Left ventricle myocardium inferior (tissue), 1 donor: Measurements from ENCODE around the gene CPO. TPM values are rescaled to one million over a fixed set of nuclear protein-coding genes. Genes with fewer than 3 reads are reported as not detected.

ENCODE experiments used
- DNase-seq: peaks from one replicate; pipeline ENCODE4 v3.0.0-alpha.2; 2020
- H3K27ac ChIP-seq: fragments of 200-600 bp; replicated peaks from 2 replicates; pipeline ENCODE4 v1.8.0; 2021
- H3K27me3 ChIP-seq: fragments of 200-600 bp; 2 replicates; pipeline ENCODE4 v1.8.0; 2021; ENCODE audit warnings: low read depth
- H3K36me3 ChIP-seq: fragments of 200-600 bp; 2 replicates; pipeline ENCODE4 v1.8.0; 2021
- H3K4me1 ChIP-seq: fragments of 200-600 bp; 2 replicates; pipeline ENCODE4 v1.8.0; 2021
- H3K4me3 ChIP-seq: fragments of 200-600 bp; 2 replicates; pipeline ENCODE4 v1.8.0; 2021; ENCODE audit warnings: mild to moderate bottlenecking, moderate library complexity
- H3K9me3 ChIP-seq: fragments of 200-600 bp; replicated peaks from 2 replicates; pipeline ENCODE4 v1.8.0; 2021
- CTCF ChIP-seq: fragments of 200-600 bp; IDR thresholded peaks from 2 replicates; pipeline ENCODE4 v1.8.0; 2021; ENCODE audit warnings: antibody characterized with exemption, mild to moderate bottlenecking, borderline replicate concordance
- intact Hi-C: fragments of 100-400 bp; cut with micrococcal nuclease; formaldehyde crosslinking; loops from one replicate; pipeline ENCODE4 v1.11.0; 2022
- total RNA-seq: library from RNA; stranded (reverse); fragmentation: NEBNext Ultra II Directional; extraction: Animal tissue kit (Norgen Biotek cat#: 25700); gene quantifications from one replicate; pipeline ENCODE4 v1.2.1, GENCODE V29; 2021
- donor health status: DM: no; HTN: yes; CAD: no; lungs with severe emphysema.

Gene CPO
- total RNA-seq, 1 donor from 2014 or later, result 0.25 TPM

DNA sequence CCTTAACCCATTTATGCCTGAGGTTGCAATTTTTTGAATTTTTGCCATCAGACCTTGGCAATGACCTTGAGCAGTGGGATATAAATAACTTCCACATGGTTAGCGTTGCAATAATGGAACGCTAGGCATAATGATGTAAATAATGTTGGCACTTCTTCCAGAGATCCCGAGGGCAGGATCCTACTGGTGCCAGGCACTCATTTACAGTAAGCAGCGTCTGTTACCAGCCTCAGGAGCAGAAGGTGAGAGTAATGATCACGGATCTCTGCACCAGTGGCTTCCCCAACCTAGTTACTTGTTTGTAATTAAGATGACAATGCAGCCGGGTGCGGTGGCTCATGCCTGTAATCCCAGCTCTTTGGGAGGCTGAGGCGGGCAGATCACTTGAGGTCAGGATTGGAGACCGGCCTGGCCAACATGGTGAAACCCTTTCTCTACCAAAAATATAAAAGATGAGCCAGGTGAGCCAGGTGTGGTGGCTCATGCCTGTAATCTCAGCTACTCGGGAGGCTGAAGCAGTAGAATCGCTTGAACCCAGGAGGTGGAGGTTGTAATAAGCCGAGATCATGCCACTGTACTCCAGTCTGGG is 41.9 kb downstream of the CPO start:
- DNase-seq, result no peak
- no peaks in the 10 kb centered on the region for H3K27me3 ChIP-seq
- intact Hi-C loops, result loop anchor here (2.0 to 10.0 kb wide), 3 partner anchors 176 to 494 kb away; partner anchors contain the start of gene KLF7
- peak overlapping the region; percentile 33 for H3K27ac ChIP-seq
- TF ChIP-seq CTCF, result no peak
- H3K4me1 ChIP-seq, result peaks cover 28% of the 10 kb centered on the region
- no peaks in the 10 kb centered on the region for H3K9me3 ChIP-seq
- H3K4me3 ChIP-seq, result no peak overlapping the region
- H3K36me3 ChIP-seq, result no peaks in the 10 kb centered on the region

GRCh38 chr2:206981739-206982340 is 42.5 kb downstream of the CPO start:
- H3K4me1 ChIP-seq, result peaks cover 28% of the 10 kb centered on the region
- intact Hi-C loops, result loop anchor here (2.0 to 10.0 kb wide), 3 partner anchors 177 to 493 kb away; partner anchors contain the start of gene KLF7
- DNase-seq, result peak; percentile 73
- H3K27ac ChIP-seq, result no peak overlapping the region
- no peaks in the 10 kb centered on the region for H3K9me3 ChIP-seq
- no peaks in the 10 kb centered on the region for H3K36me3 ChIP-seq
- TF ChIP-seq CTCF, result peak; percentile 92
- no peak overlapping the region for H3K4me3 ChIP-seq
- no peaks in the 10 kb centered on the region for H3K27me3 ChIP-seq

DNA sequence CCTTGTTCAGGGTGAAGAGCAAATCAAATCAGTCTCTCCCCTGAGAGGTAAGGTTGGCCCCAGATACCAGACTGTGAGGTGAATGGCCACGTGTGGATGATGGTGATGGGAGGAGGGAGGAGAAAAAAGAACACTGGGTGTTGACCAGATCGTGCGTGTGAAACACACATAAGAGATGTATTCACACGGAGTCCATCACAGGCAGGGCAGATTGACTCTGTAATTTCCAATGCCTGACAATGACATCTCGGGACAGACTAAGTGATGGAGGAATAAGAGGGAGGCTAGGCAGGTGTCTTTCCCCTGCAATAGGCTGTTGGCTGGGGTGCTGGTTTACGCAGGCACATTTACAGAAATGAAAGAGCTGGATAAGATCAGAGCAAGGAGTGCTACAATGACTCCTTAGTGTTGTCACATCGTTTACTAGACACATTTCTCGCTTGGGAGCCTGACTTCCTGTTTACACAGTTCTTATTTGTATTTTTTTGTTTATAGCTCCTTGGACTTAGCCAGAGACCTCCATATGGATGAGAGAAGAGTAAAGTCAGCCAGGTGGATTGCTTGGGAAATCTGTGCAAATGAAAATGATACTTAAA is 43.1 kb downstream of the CPO start:
- no peak for DNase-seq
- no peak overlapping the region for H3K4me3 ChIP-seq
- intact Hi-C loops, result loop anchor here (10.0 kb wide), 2 partner anchors 178 to 182 kb away; partner anchors contain the start of gene KLF7
- no peaks in the 10 kb centered on the region for H3K36me3 ChIP-seq
- TF ChIP-seq CTCF, result no peak
- H3K9me3 ChIP-seq, result no peaks in the 10 kb centered on the region
- H3K4me1 ChIP-seq, result peaks cover 28% of the 10 kb centered on the region
- H3K27me3 ChIP-seq, result no peaks in the 10 kb centered on the region
- peak overlapping the region; percentile 17 for H3K27ac ChIP-seq

DNA sequence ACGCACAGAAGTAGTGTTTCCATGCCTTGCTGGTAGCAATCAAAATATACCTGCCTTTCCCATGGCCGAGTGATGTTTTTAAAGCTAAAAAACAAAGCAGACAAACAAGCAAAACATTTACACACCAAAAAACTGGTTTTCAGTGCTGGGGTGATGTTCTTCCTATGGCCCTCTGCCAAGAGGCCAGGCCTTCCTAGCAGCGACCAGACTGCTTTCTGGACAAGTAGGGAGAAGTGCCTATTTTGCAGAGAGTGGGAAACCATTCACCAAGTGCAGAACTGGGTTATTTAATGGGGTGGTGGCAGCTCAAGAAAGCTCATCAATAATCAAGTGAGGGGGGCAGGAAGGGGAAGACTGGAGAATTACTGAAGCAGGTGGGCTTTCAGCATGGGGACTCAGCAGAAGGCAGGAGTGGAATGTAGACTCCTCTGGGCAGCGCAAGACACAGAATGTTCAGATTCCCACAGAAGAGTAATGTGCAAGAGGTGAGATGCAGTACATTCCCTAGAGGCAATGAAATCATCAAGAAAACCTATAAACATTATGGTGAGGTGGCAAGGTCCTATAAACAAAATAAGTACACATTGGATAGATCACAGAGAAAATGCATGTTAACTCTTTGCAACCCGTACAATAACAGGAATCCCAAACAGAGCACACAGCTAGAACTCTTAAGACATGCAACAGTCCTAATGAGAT is 44.0 kb downstream of the CPO start:
- H3K27ac ChIP-seq, result peak overlapping the region; percentile 17
- H3K36me3 ChIP-seq, result no peaks in the 10 kb centered on the region
- no peak for TF ChIP-seq CTCF
- DNase-seq, result no peak
- intact Hi-C loops, result loop anchor here (10.0 kb wide), 2 partner anchors 179 to 181 kb away; partner anchors contain the start of gene KLF7
- no peaks in the 10 kb centered on the region for H3K27me3 ChIP-seq
- H3K9me3 ChIP-seq, result no peaks in the 10 kb centered on the region
- no peak overlapping the region for H3K4me3 ChIP-seq
- H3K4me1 ChIP-seq, result peaks cover 28% of the 10 kb centered on the region

DNA sequence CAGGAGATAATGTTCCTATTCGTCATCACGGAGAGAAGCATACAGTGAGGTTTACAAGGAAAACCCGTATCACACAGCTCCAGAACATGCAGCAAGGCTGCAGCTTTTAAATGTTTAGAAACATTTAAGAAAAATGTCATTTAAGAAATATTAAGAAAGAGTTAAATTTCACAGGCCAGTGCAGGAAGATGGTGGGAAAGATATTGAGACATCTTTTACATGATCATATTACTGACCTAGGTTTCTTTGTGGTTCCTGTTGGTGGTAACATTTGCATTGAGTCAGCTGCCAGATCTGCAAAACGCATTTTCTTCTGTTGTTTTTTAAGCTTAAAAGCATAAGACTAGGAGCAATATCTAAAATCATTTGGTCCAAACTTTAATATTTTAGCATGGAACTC is 44.9 kb downstream of the CPO start:
- peaks cover 30% of the 10 kb centered on the region for H3K4me1 ChIP-seq
- H3K27ac ChIP-seq, result no peak overlapping the region
- intact Hi-C loops, result loop anchor here (10.0 kb wide), 2 partner anchors 179 to 181 kb away; partner anchors contain the start of gene KLF7
- no peaks in the 10 kb centered on the region for H3K36me3 ChIP-seq
- no peak for TF ChIP-seq CTCF
- no peaks in the 10 kb centered on the region for H3K27me3 ChIP-seq
- no peak overlapping the region for H3K4me3 ChIP-seq
- DNase-seq, result no peak
- no peaks in the 10 kb centered on the region for H3K9me3 ChIP-seq
